Measurements from ENCODE around the gene FBXL20.
"Not testable (repeated sequence)": the region's sequence is repeated elsewhere in the genome, so short reads cannot be mapped to it uniquely, and the experiment has no call there.

FBXL20 gene

GRCh38 chr17:39401412-39402243 lies at the start of gene FBXL20:
FBXL20 (minus strand) TSS chr17:39401626; CDS start chr17:39401402, 224 bp downstream.
- DNase-seq, result peak; percentile 95

GRCh38 chr17:39450847-39451581 lies 49.6 kb upstream of the FBXL20 start, which contains the start of gene MED1:
MED1 (minus strand) TSS chr17:39451263; CDS start chr17:39451062, 201 bp downstream.
- peak; percentile 100 for DNase-seq

- DNase-seq, result no peak
Observed at GRCh38 chr17:39450051-39450450, 48.6 kb upstream of the FBXL20 start.

- peak; percentile 61 for DNase-seq
Observed at GRCh38 chr17:39447561-39447960, 46.1 kb upstream of the FBXL20 start.

GRCh38 chr17:39443326-39443725 lies 41.9 kb upstream of the FBXL20 start:
- DNase-seq, result no peak

GRCh38 chr17:39439868-39440267 lies 38.4 kb upstream of the FBXL20 start:
- DNase-seq, result not testable (repeated sequence)

- no peak for DNase-seq
Observed at GRCh38 chr17:39429600-39429999, 28.2 kb upstream of the FBXL20 start.

GRCh38 chr17:39416141-39416540 lies 14.7 kb upstream of the FBXL20 start:
- DNase-seq, result peak; percentile 78

GRCh38 chr17:39410279-39410678 lies 8.9 kb upstream of the FBXL20 start:
- no peak for DNase-seq

GRCh38 chr17:39408360-39408759 lies 6.9 kb upstream of the FBXL20 start:
- no peak for DNase-seq

GRCh38 chr17:39406951-39407350 lies 5.5 kb upstream of the FBXL20 start:
- DNase-seq, result no peak

GRCh38 chr17:39405436-39405835 lies 4.0 kb upstream of the FBXL20 start:
- DNase-seq, result no peak

- DNase-seq, result no peak
Observed at GRCh38 chr17:39404542-39405378, 3.3 kb upstream of the FBXL20 start.

GRCh38 chr17:39402890-39403605 lies 1.6 kb upstream of the FBXL20 start:
- no peak for DNase-seq

GRCh38 chr17:39402244-39402889 lies 941 bp upstream of the FBXL20 start:
- peak; percentile 97 for DNase-seq

GRCh38 chr17:39400547-39401411 lies 647 bp downstream of the FBXL20 start:
- DNase-seq, result peak; percentile 24

GRCh38 chr17:39399791-39400190 lies 1.6 kb downstream of the FBXL20 start:
- no peak for DNase-seq

- peak; percentile 45 for DNase-seq
Observed at GRCh38 chr17:39393736-39394135, 7.7 kb downstream of the FBXL20 start.

GRCh38 chr17:39391448-39391847 lies 10.0 kb downstream of the FBXL20 start:
- DNase-seq, result no peak

- no peak for DNase-seq
Observed at GRCh38 chr17:39385040-39385439, 16.4 kb downstream of the FBXL20 start.

- no peak for DNase-seq
Observed at GRCh38 chr17:39380144-39380543, 21.3 kb downstream of the FBXL20 start.

All from hematopoietic multipotent progenitor cell treated with erythropoietin and hydrocortisone succinate and interleukin-3 and kit ligand, for 6 days (in vitro differentiated cells).